Activated T-helper 1 cell treated with anti-CD3 and anti-CD28 coated beads, Interleukin-2, amount 50 U/mL, for 16 hours (primary cell): ENCODE data around the gene MED9.

ENCODE experiments used
- DNase-seq, 2 donors: peaks; one replicate each; pipeline ENCODE4 v3.0.0-alpha.2; 2020; ENCODE audit warnings: low read depth in 1 of 2, low spot score in 1 of 2

MED9 gene

GRCh38 chr17:17503566-17504130 is 26.8 kb downstream of the MED9 start:
- DNase-seq = no peak

GRCh38 chr17:17504341-17505140 is 27.7 kb downstream of the MED9 start:
- DNase-seq = no peak

- no peak for DNase-seq
These were observed 28.4 kb downstream of the MED9 start for GRCh38 chr17:17505151-17505550.

GRCh38 chr17:17505610-17506171 is 28.9 kb downstream of the MED9 start:
- no peak for DNase-seq

GRCh38 chr17:17506181-17506741 is 29.5 kb downstream of the MED9 start:
- DNase-seq = no peak

- no peak for DNase-seq
These were observed 30.2 kb downstream of the MED9 start for GRCh38 chr17:17506893-17507464.

GRCh38 chr17:17507465-17508011 is 30.7 kb downstream of the MED9 start:
- DNase-seq = no peak

GRCh38 chr17:17508019-17508535 is 31.3 kb downstream of the MED9 start:
- DNase-seq = no peak

GRCh38 chr17:17508646-17509591 is 32.1 kb downstream of the MED9 start:
- DNase-seq = no peak

- no peak for DNase-seq
These were observed 33.0 kb downstream of the MED9 start for GRCh38 chr17:17509601-17510425.

- DNase-seq = no peak
These were observed 33.9 kb downstream of the MED9 start for GRCh38 chr17:17510456-17511292.

- no peak for DNase-seq
These were observed 34.5 kb downstream of the MED9 start for GRCh38 chr17:17511293-17511741.

- DNase-seq = no peak
These were observed 35.4 kb downstream of the MED9 start for GRCh38 chr17:17511881-17512858.

- no peak for DNase-seq
These were observed 36.1 kb downstream of the MED9 start for GRCh38 chr17:17512866-17513265.

GRCh38 chr17:17513626-17514025 is 36.8 kb downstream of the MED9 start:
- DNase-seq = no peak

- no peak for DNase-seq
These were observed 37.7 kb downstream of the MED9 start for GRCh38 chr17:17514361-17514992.
